Stimulated activated CD4-positive, alpha-beta T cell treated with anti-CD3 and anti-CD28 coated beads, Interleukin-4, amount 100 ng/mL, for 4 hours (primary cell): Measurements from ENCODE around the gene DENND2D.

Experiments
- DNase-seq, 2 experiments: peaks; one replicate each; pipeline ENCODE4 v3.0.0-alpha.2; 2020

The DENND2D gene

DNA sequence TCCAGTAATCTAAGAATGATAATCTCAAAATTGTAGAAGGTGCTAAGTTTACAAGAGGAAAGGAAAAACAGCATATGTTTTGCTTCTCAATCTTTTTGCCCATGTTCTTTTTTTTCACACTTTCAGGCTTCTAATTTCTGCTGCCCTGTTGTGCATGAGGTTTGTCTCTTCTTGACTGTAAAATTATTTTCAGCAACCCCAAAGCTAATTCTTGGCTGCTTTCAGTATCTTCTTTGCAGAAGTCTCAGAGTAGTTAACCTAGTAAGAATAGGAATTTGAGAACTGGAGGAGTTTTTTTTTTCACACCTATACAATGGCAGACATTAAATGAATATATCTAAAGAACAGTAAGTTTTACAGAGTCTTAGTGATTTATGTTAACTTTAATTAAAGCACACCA lies 26.4 kb downstream of the DENND2D start:
- no peak for DNase-seq

DNA sequence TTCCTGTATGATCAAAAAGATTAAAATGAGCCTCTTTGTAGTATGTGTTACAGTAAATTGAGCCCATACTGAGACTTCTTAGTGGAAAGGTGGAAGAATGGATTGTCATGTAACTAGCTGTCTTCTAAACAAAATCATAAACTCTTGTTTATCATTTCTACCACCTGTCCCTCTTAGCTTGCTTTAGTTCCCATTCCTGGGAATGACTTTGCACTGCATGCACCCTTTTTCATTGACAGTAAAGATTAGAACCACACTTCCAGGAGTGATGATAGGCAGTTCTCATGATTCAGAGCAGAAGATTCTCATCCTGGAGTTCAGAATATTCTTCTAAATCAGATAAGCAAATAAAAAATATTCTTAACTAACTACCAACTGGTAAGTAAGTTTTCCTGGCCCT lies 28.0 kb downstream of the DENND2D start:
- DNase-seq = no peak

DNA sequence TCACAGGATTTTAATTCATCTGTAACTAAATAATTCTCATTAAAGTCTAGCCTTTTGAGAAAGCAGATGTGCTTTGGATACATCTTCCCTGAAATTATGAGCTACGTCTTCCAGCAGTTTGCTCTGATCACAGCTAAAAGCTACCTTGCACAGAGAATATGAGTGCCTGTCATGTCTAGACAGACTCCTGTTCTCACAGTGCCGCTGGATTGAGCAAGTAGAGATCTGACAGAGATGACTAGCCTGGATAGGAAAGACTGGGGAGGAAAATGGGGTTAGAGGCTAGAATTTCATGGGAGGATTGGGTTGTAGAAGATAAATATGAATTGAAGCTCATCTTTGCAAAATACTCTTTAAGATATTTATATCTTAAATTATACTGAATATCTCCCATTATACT lies 36.3 kb downstream of the DENND2D start:
- DNase-seq = no peak

DNA sequence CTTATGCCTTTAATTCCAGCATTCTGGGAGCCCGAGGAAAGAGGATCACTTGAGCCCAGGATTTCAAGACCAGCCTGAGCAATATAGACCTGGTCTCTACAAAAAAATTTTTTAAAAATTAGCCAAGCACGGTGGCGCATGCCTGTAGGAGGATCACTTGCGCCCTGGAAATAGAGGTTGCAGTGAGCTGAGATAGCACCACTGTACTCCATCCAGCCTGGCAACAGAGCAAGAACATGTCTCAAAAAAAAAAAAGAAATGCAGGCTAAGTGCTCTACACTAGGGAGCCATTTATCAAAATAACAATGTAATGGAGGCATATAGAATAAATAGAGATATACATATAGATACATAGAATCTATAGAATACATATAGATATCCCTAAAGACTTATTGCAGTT lies 37.1 kb downstream of the DENND2D start:
- no peak for DNase-seq

DNA sequence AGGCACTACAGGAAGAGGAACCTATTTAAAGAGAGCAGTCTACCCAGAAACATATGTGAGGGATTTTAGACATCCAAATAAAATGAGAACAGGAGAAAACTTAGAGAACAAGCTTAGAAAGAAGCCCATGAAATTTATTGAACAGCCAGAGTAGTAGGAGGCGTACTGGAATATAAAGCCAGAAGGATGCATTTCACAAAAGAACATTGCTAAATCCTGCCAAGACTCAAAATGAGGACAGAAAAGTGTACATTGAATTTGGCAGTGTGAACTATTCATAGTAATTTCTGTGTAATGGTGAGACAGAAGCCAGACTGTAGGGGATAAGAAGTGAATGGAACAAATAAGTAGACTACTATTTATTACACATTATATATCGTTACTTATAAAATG lies 38.0 kb downstream of the DENND2D start:
- no peak for DNase-seq

DNA sequence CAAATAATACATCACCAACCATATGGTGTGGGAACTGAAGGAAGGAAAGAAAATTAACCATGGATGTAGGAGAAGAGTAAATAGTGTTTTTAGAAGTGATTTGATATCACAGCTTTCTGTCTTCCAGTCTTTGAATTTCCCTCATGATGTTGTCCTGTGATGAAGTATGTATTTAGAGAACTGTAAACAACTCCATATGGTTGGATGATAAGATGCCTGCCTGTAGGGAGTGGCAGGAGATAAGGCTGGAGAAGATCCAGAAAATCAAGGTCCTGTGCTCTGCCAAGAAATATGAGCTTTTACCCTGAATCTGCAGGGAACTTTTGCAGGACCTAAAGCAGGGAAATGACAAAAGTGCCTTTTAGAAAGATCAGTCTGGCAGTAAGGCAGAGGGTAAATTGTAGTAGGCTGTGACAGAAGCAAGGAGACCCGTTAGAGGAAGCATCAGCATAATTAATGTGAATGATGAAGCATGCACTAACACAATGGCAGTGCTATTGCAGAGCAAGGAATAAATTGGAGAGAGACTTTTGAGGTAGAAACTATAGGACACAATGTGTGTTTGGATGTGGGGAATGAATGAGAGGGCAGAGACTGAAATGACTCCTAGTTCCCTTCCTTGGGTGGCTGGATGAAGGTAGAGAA lies 38.5 kb downstream of the DENND2D start:
- no peak for DNase-seq

DNA sequence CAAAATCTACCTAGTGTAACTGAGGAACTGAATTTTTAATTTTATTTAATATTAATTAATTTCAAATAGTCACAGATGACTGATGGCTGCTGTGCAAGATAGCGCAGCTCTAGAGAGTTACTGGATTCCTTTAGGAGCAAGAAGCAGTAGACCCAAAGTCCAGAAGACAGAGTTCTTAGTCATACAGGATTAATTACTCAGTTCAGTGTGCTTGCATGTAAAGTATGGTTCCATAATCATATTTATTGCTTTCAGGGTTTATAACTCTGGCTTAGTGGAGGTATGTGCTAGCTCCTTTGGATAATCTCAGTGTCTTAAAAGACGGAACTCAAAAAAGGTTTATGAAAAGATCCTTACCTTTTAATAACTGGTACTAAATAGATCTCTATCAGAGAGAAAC lies 43.0 kb downstream of the DENND2D start:
- DNase-seq = no peak

DNA sequence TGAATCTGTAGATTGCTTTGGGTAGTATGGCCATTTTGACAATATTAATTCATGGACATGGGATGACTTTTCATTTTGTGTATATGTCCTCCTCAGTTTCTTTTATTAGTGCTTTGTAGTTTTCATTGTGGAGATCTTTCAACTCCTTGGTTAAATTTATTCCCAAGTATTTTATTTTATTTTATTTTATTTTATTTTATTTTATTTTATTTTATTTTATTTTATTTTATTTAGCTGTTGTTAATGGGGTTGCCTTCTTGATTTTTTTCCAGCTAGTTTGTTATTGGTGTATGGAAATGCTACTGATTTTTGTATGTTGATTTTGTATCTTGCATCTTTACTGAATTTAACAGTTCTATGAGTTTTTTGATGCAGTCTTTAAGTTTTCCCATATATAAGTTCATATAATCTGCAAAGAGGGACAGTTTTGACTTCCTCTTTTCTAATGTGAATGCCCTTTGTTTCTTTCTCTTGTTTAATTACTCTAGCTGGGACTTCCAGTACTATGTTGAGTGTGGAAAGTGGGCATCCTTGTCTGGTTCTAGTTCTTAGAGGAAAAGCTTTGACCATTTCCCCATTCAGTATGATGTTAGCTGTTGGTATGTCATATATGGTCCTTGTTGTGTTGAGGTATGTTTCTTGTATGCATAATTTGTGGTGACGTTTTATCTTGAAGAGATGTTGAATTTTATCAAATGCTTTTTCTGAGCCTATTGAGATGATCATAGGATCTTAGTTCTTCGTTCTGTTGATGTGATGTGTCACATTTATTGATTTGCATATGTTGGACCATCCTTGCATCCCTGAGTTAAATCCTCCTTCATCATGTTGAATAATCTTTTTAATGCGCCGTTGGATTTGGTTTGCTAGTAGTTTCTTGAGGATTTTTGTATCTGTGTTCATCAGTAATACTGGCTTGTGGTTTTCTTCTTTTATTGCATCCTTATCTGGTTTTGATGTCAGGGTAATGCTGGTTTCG lies 46.1 kb downstream of the DENND2D start:
- no peak for DNase-seq

DNA sequence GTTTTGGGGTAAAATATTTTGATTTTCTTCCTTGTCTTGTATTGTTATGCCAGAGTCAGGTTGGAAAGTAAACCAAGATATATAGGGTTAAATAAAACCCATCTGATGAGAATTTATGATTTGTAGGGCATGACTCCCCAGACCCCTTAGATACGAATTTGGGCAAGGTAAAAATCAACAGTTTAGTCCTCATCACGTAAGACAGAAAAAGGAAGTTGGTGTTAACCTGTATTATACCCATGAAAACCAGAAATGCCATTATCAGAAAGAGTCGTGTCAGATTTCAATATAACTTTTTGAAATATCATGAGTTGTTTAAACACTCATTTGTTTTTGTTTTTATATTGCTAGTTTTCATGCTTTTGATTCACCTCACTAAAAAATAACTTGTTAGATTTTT lies 48.6 kb downstream of the DENND2D start:
- DNase-seq = no peak

DNA sequence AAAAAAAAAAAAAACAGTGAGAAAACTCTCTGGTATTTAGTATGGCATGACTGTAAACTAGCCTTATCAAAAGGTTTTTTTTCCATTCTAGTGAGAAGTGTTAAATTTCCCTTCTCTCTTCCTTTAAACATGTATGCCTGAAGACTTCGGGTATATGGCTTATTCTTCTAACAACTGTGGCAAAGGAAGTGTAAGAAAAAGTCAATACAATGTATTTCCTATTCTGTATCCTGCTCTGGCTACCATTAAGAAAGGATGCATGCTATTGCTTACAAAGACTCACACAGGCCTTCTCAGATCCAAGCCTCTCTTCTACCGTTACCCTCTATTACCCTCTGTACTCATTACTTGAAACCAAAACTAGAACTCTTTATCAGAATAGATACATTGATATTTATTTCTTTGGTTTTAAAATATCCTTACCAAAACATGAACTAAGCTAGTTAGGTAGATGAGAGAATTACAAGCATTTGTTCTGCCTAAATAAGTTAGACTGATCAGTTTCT lies 52.0 kb downstream of the DENND2D start:
- DNase-seq = no peak

DNA sequence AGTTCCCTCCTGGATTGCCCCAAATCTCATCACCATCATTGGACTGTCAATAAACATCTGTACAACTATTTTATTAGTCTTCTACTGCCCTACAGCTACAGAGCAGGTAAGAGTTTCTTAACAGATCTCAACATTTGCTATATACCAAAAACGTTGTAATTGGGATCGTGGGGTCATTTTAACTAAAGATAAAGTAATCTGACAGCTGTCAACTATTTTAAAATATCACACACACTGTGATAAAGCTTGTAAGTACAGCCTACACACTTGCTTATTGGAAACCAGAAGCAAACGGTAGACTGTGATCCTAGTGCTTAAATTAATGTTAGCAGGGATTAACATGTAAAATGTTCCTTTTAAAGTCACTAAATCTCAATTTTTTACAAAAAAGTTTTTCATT lies 52.5 kb downstream of the DENND2D start:
- DNase-seq = no peak

DNA sequence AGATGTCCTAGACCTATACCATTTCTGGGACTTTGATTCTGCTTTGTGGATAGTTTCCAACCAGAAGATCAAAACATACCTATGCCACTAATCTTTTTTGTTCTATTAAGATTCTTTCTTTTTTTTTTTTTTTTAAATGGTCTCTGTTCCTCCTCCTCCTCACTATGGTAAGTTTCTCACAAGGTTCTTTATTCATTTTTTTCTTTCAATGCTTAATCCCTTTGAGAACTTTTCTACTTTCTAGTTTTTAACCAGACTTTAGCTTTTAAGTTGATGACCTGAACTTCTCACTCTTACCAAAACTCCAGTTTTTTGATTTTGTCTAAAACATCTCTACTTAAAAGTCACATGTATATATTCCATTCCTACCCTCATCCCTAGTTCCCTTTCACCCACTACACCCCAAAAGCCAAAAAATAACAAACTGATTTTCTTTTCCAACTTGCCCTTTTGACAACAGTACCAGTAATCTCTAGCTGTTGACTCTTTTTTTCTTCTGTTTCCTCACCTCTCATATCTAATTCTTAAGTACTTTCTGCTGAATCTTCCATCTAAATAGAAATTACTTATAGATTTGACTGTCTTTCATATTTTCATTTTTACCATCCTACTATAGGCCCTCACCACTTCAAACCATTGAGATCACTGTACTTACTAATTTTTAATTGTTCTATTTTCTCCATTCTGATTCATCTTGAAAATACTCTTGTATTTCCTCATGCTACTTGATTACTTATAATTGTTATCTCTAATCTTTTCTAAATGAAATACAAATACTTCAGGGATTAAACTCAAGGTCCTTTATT lies 54.3 kb downstream of the DENND2D start:
- no peak for DNase-seq

DNA sequence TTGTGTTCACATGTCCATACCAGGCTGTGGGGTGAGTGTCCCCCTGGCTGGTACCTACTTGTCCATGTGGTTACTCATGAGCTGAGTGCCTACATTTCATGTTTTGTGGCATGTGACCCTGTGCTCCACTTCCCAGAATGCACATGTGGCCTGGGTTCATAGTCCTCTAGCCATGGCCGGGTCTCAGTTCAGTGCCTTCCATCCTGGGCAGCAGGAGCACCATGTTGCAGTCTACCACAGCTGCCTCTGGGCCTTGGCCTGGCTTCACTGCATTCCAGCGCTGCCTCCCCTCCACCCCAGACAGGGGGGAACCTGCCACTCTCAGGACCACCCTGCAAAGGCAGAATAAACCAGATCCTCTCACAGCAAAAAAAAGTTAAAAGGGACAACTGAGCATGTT lies 54.9 kb downstream of the DENND2D start:
- no peak for DNase-seq

DNA sequence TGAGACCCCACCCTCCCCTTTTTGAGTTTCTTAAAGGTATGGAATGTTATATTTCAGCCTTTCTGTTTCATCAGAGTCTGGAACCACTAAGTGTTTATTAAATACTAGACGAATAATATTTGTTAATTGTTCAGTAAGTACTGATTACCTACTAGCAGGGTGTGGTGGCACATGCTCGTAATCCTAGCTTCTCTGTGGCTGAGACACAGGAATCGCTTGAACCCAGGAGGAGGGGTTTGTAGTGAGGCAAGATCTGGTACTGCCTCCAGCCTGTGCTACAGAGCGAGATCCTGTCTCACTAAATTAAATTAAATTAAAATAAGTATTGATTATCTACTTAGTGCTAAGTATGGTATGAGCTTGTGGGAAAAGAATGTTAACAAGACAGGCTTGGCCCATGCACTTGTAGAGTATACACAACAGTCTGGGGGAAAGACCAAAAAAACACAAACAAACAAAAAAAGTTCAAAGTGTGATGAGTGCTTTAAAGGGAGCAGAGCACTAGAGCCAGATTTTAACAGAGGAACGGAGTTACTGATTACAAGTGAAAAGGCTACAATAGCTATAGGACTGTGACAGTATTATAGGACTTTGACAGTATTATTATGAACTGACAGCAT lies 58.0 kb downstream of the DENND2D start:
- no peak for DNase-seq

DNA sequence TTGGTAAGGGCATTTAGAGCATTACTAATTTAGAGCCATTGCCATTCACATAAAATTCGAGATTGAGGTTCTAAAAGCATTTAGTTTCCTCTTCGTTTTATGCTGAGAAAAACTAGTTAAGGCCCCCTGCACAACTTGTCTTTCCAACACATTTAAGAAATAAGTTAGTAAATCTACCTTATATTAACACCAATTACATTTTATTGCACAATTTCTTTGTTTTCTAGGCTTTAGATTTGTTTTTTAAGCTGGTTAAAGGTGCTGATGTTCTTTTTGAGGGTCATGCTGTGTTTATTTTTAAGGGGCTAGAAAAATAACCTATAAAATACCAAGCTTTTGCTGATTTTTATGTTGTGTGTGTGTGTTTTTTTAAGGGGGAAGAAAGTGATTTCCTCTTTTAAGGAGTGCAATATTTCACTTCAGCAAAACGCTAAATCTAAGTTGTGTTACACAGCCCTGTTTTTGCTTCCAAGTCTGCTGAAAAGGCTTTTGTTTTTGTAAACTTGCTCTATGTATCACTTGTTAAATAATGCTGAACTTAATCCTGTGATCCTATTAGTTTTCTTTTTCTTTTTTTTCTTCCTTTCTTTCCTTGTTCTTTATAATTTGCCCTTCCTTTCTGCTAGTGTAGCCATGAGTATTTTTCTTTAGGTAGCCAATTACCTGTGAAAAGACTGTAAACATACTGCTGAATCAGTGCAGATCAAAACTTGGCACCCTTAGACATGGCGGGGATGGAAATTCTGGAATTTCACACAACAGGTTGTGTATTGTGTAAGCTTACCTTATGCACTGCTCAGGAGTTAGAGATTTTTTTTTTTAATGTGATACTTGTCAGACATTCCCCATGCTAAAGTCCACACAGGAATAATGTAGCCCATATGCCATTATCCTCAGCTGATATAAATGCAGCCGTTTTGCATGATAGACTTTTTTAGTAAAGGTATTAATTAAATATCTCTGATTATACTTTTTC lies 58.9 kb downstream of the DENND2D start:
- DNase-seq = no peak

DNA sequence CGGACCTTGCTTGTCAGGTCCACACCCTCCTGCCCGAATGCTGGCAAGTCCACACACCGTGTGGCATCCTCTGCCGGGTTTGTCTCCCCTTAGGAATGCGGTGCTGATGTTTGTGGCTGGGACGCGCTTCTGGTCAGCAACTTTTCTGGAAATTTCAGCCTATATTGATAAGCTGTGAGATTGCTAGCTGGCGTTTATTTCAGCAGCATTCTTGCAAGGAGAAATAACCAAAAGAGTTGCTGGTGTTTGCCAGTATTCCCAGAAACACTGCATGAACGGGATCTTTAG lies 59.8 kb downstream of the DENND2D start:
- no peak for DNase-seq

DNA sequence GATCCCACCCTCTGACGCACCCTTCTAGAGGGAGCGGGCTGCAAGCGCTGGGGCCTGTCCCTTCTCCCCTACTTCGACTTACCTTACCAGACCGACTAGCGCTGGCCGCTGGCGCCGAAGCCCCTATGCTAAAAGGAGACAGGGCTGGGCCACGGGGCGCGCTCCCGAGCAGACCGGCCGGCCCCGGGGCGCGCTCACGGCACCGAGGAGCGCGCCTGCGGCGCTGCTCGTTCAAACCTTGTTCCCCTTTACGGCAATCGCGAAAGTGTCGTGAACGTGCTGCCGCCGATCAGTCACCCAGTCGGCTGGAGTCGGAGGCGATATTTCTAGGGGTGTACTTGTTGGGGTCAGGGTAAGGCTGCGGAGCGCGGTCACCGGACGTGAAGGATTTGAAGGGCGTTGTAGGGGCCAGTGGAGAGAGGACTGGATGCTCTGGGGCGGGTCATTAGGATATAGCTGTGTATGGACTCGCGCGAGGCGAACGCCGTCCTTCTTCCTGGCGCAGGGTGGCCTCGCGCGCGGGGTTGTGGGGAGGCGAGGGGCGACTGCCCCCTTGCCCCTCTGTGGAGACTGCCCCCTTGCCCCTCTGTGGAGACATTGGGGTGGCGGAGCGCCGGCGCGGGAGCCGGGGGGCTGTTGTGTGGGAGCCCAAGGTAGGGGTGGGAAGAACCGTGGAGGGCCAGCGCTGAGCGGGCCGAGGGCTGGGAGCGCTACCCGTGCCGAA lies 60.3 kb downstream of the DENND2D start, which contains the start of the genes CEPT1 and DRAM2:
CEPT1 (plus strand) TSS at position 268 of the 724 bp plus-strand sequence. CDS start 7,492 bp downstream, outside the sequence.
DRAM2 (minus strand) TSS at position 138 of the 724 bp plus-strand sequence. CDS start 8,539 bp downstream, outside the sequence.
- peak; percentile 90 to 91 for DNase-seq

DNA sequence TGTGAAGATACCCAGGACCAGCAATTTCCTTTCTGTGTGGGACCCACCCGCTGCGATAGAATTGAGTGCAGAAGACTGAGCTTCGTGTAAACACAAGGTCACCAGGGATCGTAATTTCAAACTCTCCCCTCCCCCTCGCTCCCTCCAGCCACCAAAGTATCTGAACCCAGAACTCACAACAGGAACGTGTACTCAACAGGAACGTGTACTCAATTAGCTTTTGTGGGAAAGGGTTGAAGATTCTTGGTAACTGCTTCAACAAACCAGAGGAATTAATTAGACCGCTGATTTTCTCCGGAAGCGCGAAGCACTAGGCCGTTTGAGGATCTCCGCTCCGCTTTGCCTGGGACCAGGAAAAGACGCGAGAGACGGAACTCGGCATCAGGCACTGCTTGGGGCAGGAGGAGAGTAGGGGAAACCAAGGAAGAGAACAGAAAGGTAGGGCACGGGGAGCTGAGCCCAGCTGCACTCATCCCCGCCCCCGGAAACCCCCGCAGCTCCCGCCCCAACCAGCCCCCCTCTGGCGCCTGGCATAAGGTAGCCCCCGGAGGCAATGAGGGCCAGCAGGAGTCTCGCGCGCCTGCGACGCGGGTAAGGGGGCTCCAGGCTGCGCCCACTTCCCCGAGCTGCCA lies 61.0 kb downstream of the DENND2D start:
- peak; percentile 2 to 4 for DNase-seq
